Fibroblast of villous mesenchyme (primary cell): ENCODE results near the gene FURIN. TPM values are rescaled to one million over a fixed set of nuclear protein-coding genes. Genes with fewer than 3 reads are reported as not detected.
"Not testable (repeated sequence)": the region's sequence is repeated elsewhere in the genome, so short reads cannot be mapped to it uniquely, and the experiment has no call there.

Experiments
- DNase-seq: peaks from one replicate; pipeline ENCODE4 v3.0.0-alpha.2; 2010; ENCODE audit warnings: low read depth
- H3K4me3 ChIP-seq: 2 replicates; pipeline ENCODE4 v1.5.1; 2011; ENCODE audit warnings: low read depth, mild to moderate bottlenecking, low read length
- CTCF ChIP-seq: IDR thresholded peaks from 2 replicates; pipeline ENCODE4 v1.5.1; 2012; ENCODE audit warnings: low read depth, mild to moderate bottlenecking, low read length; ENCODE audit not compliant: insufficient read depth
- total RNA-seq: library from RNA; depleted of rRNA; stranded (reverse); fragments of >200 nt; gene quantifications from 2 replicates; pipeline ENCODE4 v1.2.3, GENCODE V29; 2012

FURIN gene
- 38.4 and 45.1 TPM in 2 replicates for total RNA-seq

GRCh38 chr15:90868261-90868689 is at the start of gene FURIN:
FURIN (plus strand) TSS chr15:90868588; CDS start chr15:90875741, 7,153 bp downstream.
- TF ChIP-seq CTCF, result no peak
- no peak within 1 kb of the TSS for H3K4me3 ChIP-seq
- no peak for DNase-seq

GRCh38 chr15:90819390-90819789 is 49.0 kb upstream of the FURIN start:
- DNase-seq, result no peak
- no peak overlapping the region for H3K4me3 ChIP-seq
- no peak for TF ChIP-seq CTCF

- H3K4me3 ChIP-seq, result no peak overlapping the region
- DNase-seq, result no peak
- TF ChIP-seq CTCF, result no peak
Observed at GRCh38 chr15:90819850-90820249, 48.5 kb upstream of the FURIN start.

- TF ChIP-seq CTCF, result no peak
- DNase-seq, result no peak
- H3K4me3 ChIP-seq, result no peak overlapping the region
Observed at GRCh38 chr15:90820481-90820880, 47.9 kb upstream of the FURIN start.

- DNase-seq, result no peak
- no peak for TF ChIP-seq CTCF
- H3K4me3 ChIP-seq, result no peak overlapping the region
Observed at GRCh38 chr15:90822204-90822955, 46.0 kb upstream of the FURIN start.

GRCh38 chr15:90823455-90823974 is 44.9 kb upstream of the FURIN start:
- no peak for TF ChIP-seq CTCF
- no peak overlapping the region for H3K4me3 ChIP-seq
- no peak for DNase-seq

- not testable (repeated sequence) for DNase-seq, H3K4me3 ChIP-seq
Observed at GRCh38 chr15:90825115-90825899, 43.1 kb upstream of the FURIN start.

GRCh38 chr15:90826206-90826885 is 42.0 kb upstream of the FURIN start:
- not testable (repeated sequence) for H3K4me3 ChIP-seq, DNase-seq
